IgD-negative memory B cell (primary cell): ENCODE results near the gene MTPN. TPM values are rescaled to one million over a fixed set of nuclear protein-coding genes. Genes with fewer than 3 reads are reported as not detected.

ENCODE experiments used
- H3K27ac Mint-ChIP-seq, 3 donors: one replicate each; pipeline ENCODE4 v1.8.0; 2020 to 2022; ENCODE audit warnings: mild to moderate bottlenecking in 3 of 3, mixed read lengths in 3 of 3, moderate library complexity in 1 of 3
- H3K27me3 Mint-ChIP-seq: one replicate; pipeline ENCODE4 v1.8.0; 2021; ENCODE audit warnings: mixed read lengths
- H3K36me3 Mint-ChIP-seq: one replicate; pipeline ENCODE4 v1.8.0; 2020; ENCODE audit warnings: mild to moderate bottlenecking, mixed read lengths
- H3K4me1 Mint-ChIP-seq, 3 donors: one replicate each; pipeline ENCODE4 v1.8.0; 2020 to 2022; ENCODE audit warnings: mixed read lengths in 3 of 3, mild to moderate bottlenecking in 1 of 3
- H3K4me3 Mint-ChIP-seq, 4 donors: one replicate each; pipeline ENCODE4 v1.8.0; 2020 to 2022; ENCODE audit warnings: mild to moderate bottlenecking in 4 of 4, mixed read lengths in 4 of 4, moderate library complexity in 3 of 4
- H3K9me3 Mint-ChIP-seq, 3 donors: one replicate each; pipeline ENCODE4 v1.8.0; 2020 to 2021; ENCODE audit warnings: mixed read lengths in 3 of 3, mild to moderate bottlenecking in 1 of 3
- polyA plus RNA-seq: library from polyadenylated mRNA; unstranded; fragments of 300-500 nt; fragmentation: Illumina TruSeq; gene quantifications from one replicate; pipeline ENCODE4 v1.2.3, GENCODE V29; 2021

The MTPN gene
- polyA plus RNA-seq, 1 donor from 2014 or later, result 235 TPM

DNA sequence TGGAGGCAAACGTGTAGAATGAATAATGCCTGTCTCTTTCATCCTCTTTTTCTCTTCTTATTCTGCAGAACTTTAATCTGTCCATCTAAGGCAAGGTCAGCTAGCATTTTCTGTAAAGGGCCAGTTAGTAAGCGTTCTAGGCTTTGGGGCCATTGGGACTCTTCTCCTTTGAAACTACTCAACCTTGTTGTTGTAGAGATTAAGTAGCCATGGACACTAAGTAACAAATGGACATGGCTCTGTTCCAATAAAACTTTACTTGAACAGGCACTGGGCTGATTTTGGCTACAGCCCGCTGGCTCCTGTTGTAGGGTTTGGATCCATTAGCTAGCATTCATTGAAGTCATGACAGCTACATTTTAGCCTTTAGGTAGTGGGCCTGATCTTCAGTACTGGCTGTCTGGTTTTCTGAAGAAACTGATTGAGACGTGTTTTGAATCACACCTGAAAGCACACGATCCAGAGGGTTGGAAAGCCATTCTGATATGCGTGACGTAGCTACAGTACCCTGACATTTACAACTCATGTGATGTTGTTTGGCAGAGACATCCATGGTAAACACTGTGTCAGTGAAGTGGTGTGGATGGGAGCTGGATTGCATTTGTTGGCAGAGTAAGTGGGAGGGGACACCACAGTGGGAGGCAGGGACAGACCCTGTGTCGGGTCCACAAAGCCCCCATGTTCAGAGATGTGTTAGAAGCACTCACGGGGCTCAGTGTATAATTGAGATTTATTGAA lies 92.5 kb downstream of the MTPN start:
- Mint-ChIP-seq H3K9me3 (peaks cover 1 to 3% (median 2%) of the 10 kb centered on the region in 3 donors), H3K27me3 (peaks cover 9% of the 10 kb centered on the region), H3K36me3 (peaks cover 3% of the 10 kb centered on the region), H3K4me1 (peaks cover 0 to 4% (median 2%) of the 10 kb centered on the region in 3 donors), H3K27ac (no peak overlapping the region), H3K4me3 (no peak overlapping the region)

DNA sequence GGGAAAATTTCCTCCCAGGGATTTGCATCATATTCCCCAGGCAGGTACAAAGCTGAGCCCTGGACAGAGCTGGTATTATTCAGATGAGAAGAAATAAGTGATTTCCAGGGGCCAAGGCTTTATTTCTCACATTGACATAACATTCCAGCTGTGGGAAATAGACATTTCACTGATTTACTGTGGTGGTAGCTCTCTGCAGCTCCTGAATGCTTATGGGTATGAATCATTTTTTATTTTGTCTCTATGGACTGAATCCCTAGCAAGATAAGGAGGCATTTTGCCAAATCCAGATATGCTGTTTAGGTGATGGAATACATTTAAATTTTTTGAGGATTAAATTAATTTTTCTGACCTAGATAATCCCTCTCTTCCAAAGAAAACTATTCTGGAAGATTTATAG lies 97.9 kb downstream of the MTPN start:
- Mint-ChIP-seq H3K27me3 (peaks cover 16% of the 10 kb centered on the region), H3K36me3 (peaks cover 7% of the 10 kb centered on the region)

DNA sequence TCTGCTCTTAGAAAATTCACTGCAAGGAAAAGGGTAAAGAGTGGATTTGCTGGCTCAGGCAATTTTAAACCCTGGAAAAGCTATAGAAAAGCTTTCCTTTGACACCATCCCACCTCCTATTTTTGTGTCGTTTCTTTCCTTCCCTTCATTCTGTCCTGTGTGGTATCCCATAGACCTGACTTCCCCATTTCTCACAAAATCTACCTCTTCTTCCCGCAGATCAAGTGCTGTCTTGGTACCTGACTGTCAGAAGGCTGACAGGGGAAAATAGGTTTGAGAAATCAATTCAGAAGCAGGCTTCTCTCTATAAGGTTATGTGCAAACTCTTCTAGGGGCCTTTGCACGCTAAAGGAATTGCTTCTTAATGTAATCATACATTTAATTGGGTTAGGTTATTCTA lies 98.9 kb downstream of the MTPN start:
- H3K4me3 Mint-ChIP-seq, result no peak overlapping the region
- peaks cover 1 to 6% (median 3%) of the 10 kb centered on the region in 3 donors for H3K9me3 Mint-ChIP-seq
- H3K4me1 Mint-ChIP-seq, result peaks cover 0 to 2% (median 2%) of the 10 kb centered on the region in 3 donors
- no peak overlapping the region for H3K27ac Mint-ChIP-seq
- peaks cover 10% of the 10 kb centered on the region for H3K36me3 Mint-ChIP-seq
- H3K27me3 Mint-ChIP-seq, result peaks cover 16% of the 10 kb centered on the region

More for the DNA sequence above, 97.9 kb downstream of the MTPN start:
- H3K27ac Mint-ChIP-seq, result no peak overlapping the region
- no peak overlapping the region for H3K4me3 Mint-ChIP-seq
- H3K9me3 Mint-ChIP-seq, result peaks cover 1 to 3% (median 2%) of the 10 kb centered on the region in 3 donors
- H3K4me1 Mint-ChIP-seq, result peaks cover 0 to 2% (median 2%) of the 10 kb centered on the region in 3 donors

DNA sequence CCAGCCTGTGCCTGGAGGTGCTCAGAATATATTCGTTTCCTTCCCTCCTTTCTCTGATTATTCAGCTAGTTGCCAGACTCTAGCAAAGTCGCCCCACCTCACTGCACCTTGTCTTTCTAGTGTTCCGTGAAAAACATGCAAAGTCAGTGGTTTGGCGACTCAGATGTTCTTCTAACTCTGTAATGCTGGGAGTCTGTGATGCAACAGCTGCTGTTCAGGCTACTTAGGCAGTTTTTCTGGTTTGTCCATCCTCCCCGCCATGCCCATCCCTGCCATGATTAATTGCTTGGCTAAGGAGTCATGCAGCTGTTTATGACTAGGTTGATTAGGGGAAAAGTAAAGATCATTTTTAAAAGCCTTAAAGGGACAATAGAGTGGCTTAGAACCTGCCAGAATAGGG lies 99.4 kb downstream of the MTPN start:
- Mint-ChIP-seq H3K9me3 (peaks cover 1 to 6% (median 3%) of the 10 kb centered on the region in 3 donors), H3K27me3 (peaks cover 16% of the 10 kb centered on the region), H3K4me3 (no peak overlapping the region), H3K36me3 (peaks cover 10% of the 10 kb centered on the region), H3K27ac (no peak overlapping the region), H3K4me1 (peaks cover 0 to 2% (median 2%) of the 10 kb centered on the region in 3 donors)

Other genes with a start within 250 kb of the MTPN start
- 0.15 TPM for gene SLC13A4, start 249.2 kb downstream of the MTPN start, polyA plus RNA-seq
- gene FAM180A, start 228.5 kb downstream of the MTPN start, polyA plus RNA-seq, result not detected